PC-9 (cell line): Measurements from ENCODE around the gene MT1G.

Experiments used
- CTCF ChIP-seq: fragments of 200-600 bp; sonication (generic); conservative IDR thresholded peaks from 2 replicates; pipeline ENCODE4 v1.6.1; 2017; ENCODE audit warnings: mixed run types, antibody characterized with exemption, mild to moderate bottlenecking, moderate library complexity
- EZH2 ChIP-seq: fragments of 200-600 bp; sonication (generic); IDR thresholded peaks from 2 replicates; pipeline ENCODE4 v1.8.0; 2017; ENCODE audit warnings: antibody characterized with exemption, low read depth

- TF ChIP-seq EZH2, result no peak
- no peak for TF ChIP-seq CTCF
Measured at GRCh38 chr16:56679818-56680217, 12.0 kb upstream of the MT1G start.
